Hematopoietic multipotent progenitor cell treated with erythropoietin and hydrocortisone succinate and interleukin-3 and kit ligand, for 6 days (in vitro differentiated cells): ENCODE results near the gene VPREB1.
"Not testable (repeated sequence)": the region's sequence is repeated elsewhere in the genome, so short reads cannot be mapped to it uniquely, and the experiment has no call there.

Experiments
- DNase-seq: peaks from one replicate; pipeline ENCODE4 v3.0.0-alpha.2; 2015

The VPREB1 gene

GRCh38 chr22:22214819-22215329 lies 29.7 kb upstream of the VPREB1 start:
- no peak for DNase-seq

GRCh38 chr22:22215659-22216449 lies 28.7 kb upstream of the VPREB1 start:
- no peak for DNase-seq

- DNase-seq, result no peak
Observed at GRCh38 chr22:22216450-22216959, 28.1 kb upstream of the VPREB1 start.

- no peak for DNase-seq
Observed at GRCh38 chr22:22218302-22218701, 26.3 kb upstream of the VPREB1 start.

GRCh38 chr22:22219140-22219996 lies 25.2 kb upstream of the VPREB1 start:
- DNase-seq, result no peak

- DNase-seq, result not testable (repeated sequence)
Observed at GRCh38 chr22:22221043-22221442, 23.5 kb upstream of the VPREB1 start.

- DNase-seq, result no peak
Observed at GRCh38 chr22:22226448-22227187, 18.0 kb upstream of the VPREB1 start.

GRCh38 chr22:22228421-22228820 lies 16.2 kb upstream of the VPREB1 start:
- DNase-seq, result no peak

- DNase-seq, result no peak
Observed at GRCh38 chr22:22228921-22229320, 15.7 kb upstream of the VPREB1 start.

GRCh38 chr22:22229683-22230420 lies 14.7 kb upstream of the VPREB1 start:
- no peak for DNase-seq

- no peak for DNase-seq
Observed at GRCh38 chr22:22230438-22230837, 14.1 kb upstream of the VPREB1 start.

- DNase-seq, result no peak
Observed at GRCh38 chr22:22233081-22233480, 11.5 kb upstream of the VPREB1 start.

GRCh38 chr22:22235558-22235957 lies 9.0 kb upstream of the VPREB1 start:
- DNase-seq, result peak; percentile 42

- no peak for DNase-seq
Observed at GRCh38 chr22:22237521-22237920, 7.1 kb upstream of the VPREB1 start.

GRCh38 chr22:22239311-22239939 lies 5.2 kb upstream of the VPREB1 start:
- DNase-seq, result no peak

- DNase-seq, result no peak
Observed at GRCh38 chr22:22241554-22241898, 3.1 kb upstream of the VPREB1 start.

- DNase-seq, result no peak
Observed at GRCh38 chr22:22242488-22242887, 2.1 kb upstream of the VPREB1 start.

GRCh38 chr22:22243033-22243680 lies 1.4 kb upstream of the VPREB1 start:
- no peak for DNase-seq

GRCh38 chr22:22245256-22245909 lies 797 bp downstream of the VPREB1 start:
- DNase-seq, result no peak

- DNase-seq, result no peak
Observed at GRCh38 chr22:22245935-22246525, 1.4 kb downstream of the VPREB1 start.
